Measurements from ENCODE around the gene PANX2.
"Not testable (repeated sequence)": the region's sequence is repeated elsewhere in the genome, so short reads cannot be mapped to it uniquely, and the experiment has no call there.

The PANX2 gene

GRCh38 chr22:50147258-50148165 is 23.0 kb upstream of the PANX2 start:
- not testable (repeated sequence) for DNase-seq (ENCODE audit: low read depth in 3 of 3)

GRCh38 chr22:50148166-50148500 is 22.4 kb upstream of the PANX2 start:
- no peak for DNase-seq (ENCODE audit: low read depth in 3 of 3)

GRCh38 chr22:50148991-50149721 is 21.4 kb upstream of the PANX2 start:
- peak; percentile 51 to 57 (median 54) for DNase-seq (ENCODE audit: low read depth in 3 of 3)

- DNase-seq (ENCODE audit: low read depth in 3 of 3) = no peak
Measured at GRCh38 chr22:50150161-50151129, 20.1 kb upstream of the PANX2 start.

- DNase-seq (ENCODE audit: low read depth in 3 of 3) = no peak
Measured at GRCh38 chr22:50151571-50152537, 18.7 kb upstream of the PANX2 start.

- DNase-seq (ENCODE audit: low read depth in 3 of 3) = no peak
Measured at GRCh38 chr22:50153056-50153755, 17.3 kb upstream of the PANX2 start.

GRCh38 chr22:50153756-50154140 is 16.8 kb upstream of the PANX2 start:
- no peak for DNase-seq (ENCODE audit: low read depth in 3 of 3)

GRCh38 chr22:50157709-50158375 is 12.7 kb upstream of the PANX2 start:
- DNase-seq (ENCODE audit: low read depth in 3 of 3) = no peak

- no peak for DNase-seq (ENCODE audit: low read depth in 3 of 3)
Measured at GRCh38 chr22:50160947-50161346, 9.6 kb upstream of the PANX2 start.

- DNase-seq (ENCODE audit: low read depth in 3 of 3) = no peak
Measured at GRCh38 chr22:50161508-50162390, 8.8 kb upstream of the PANX2 start.

GRCh38 chr22:50162391-50162956 is 8.1 kb upstream of the PANX2 start:
- no peak for DNase-seq (ENCODE audit: low read depth in 3 of 3)

GRCh38 chr22:50165436-50166123 is 5.0 kb upstream of the PANX2 start:
- DNase-seq (ENCODE audit: low read depth in 3 of 3) = no peak

GRCh38 chr22:50167689-50168489 is 2.6 kb upstream of the PANX2 start:
- DNase-seq (ENCODE audit: low read depth in 3 of 3) = no peak

- not testable (repeated sequence) for DNase-seq (ENCODE audit: low read depth in 3 of 3)
Measured at GRCh38 chr22:50168490-50169180, 1.9 kb upstream of the PANX2 start.

GRCh38 chr22:50169181-50169759 is 1.3 kb upstream of the PANX2 start:
- DNase-seq (ENCODE audit: low read depth in 3 of 3) = no peak
